DOHH2 (cell line): ENCODE results near the gene CDKN2B-AS1.

ENCODE experiments used
- H3F3A ChIP-seq: fragments of 200-600 bp; sonication (generic), shearing (Covaris generic); 2 replicates; pipeline ENCODE4 v1.6.0; 2016; ENCODE audit warnings: antibody characterized with exemption, mild to moderate bottlenecking; ENCODE audit not compliant: control insufficient read depth, insufficient read depth
- H3K27ac ChIP-seq: fragments of 200-600 bp; sonication (generic); 2 replicates; pipeline ENCODE4 v1.5.1; 2014; ENCODE audit warnings: low read depth, mild to moderate bottlenecking, low read length, moderate library complexity
- H3K27me3 ChIP-seq: fragments of 200-600 bp; sonication (generic); 2 replicates; pipeline ENCODE4 v1.6.1; 2014; ENCODE audit warnings: mild to moderate bottlenecking, low read length, mixed read lengths; ENCODE audit not compliant: control insufficient read depth
- H3K36me3 ChIP-seq: fragments of 200-600 bp; sonication (generic); 2 replicates; pipeline ENCODE4 v1.6.1; 2014; ENCODE audit warnings: mild to moderate bottlenecking, low read length, moderate library complexity, mixed read lengths; ENCODE audit not compliant: control insufficient read depth
- H3K4me1 ChIP-seq: fragments of 200-600 bp; sonication (generic); 2 replicates; pipeline ENCODE4 v1.6.1; 2014; ENCODE audit warnings: mild to moderate bottlenecking, low read length, mixed read lengths; ENCODE audit not compliant: control insufficient read depth
- H3K4me2 ChIP-seq: fragments of 200-600 bp; sonication (generic); 2 replicates; pipeline ENCODE4 v1.6.0; 2014; ENCODE audit warnings: mild to moderate bottlenecking, low read length, moderate library complexity
- H3K4me3 ChIP-seq: fragments of 200-600 bp; sonication (generic); 2 replicates; pipeline ENCODE4 v1.5.1; 2014; ENCODE audit warnings: mild to moderate bottlenecking, low read length, mixed read lengths
- H3K79me2 ChIP-seq: fragments of 200-600 bp; sonication (generic); 2 replicates; pipeline ENCODE4 v1.6.1; 2014; ENCODE audit warnings: mild to moderate bottlenecking, low read length, mixed read lengths; ENCODE audit not compliant: control insufficient read depth
- H3K9me2 ChIP-seq: fragments of 200-600 bp; sonication (generic); replicated peaks from 2 replicates; pipeline ENCODE4 v1.6.1; 2014; ENCODE audit warnings: mild to moderate bottlenecking, low read length, mixed read lengths; ENCODE audit not compliant: control insufficient read depth
- H3K9me3 ChIP-seq: fragments of 200-600 bp; sonication (generic); 2 replicates; pipeline ENCODE4 v1.6.1; 2014; ENCODE audit warnings: antibody characterized with exemption, low read length, mixed read lengths; ENCODE audit not compliant: control insufficient read depth, insufficient read depth
- H4K20me1 ChIP-seq: fragments of 200-600 bp; sonication (generic); 2 replicates; pipeline ENCODE4 v1.6.0; 2014; ENCODE audit warnings: low read depth, mild to moderate bottlenecking, antibody characterized with exemption, low read length, moderate library complexity; ENCODE audit not compliant: control insufficient read depth, insufficient read depth
- EZH2phosphoT487 ChIP-seq: fragments of 200-600 bp; sonication (generic); IDR thresholded peaks from 2 replicates; pipeline ENCODE4 v1.6.1; 2017; ENCODE audit warnings: borderline replicate concordance, mild to moderate bottlenecking, antibody characterized with exemption, low read length, moderate library complexity, mixed read lengths
- TF ChIP-seq, protein P1 (sequence below): fragments of 200-600 bp; sonication (generic); IDR thresholded peaks from one replicate; pipeline ENCODE4 v1.5.1; 2014; ENCODE audit warnings: antibody characterized with exemption, mild to moderate bottlenecking, low read depth, low read length; ENCODE audit not compliant: poor library complexity, severe bottlenecking

The CDKN2B-AS1 gene

DNA sequence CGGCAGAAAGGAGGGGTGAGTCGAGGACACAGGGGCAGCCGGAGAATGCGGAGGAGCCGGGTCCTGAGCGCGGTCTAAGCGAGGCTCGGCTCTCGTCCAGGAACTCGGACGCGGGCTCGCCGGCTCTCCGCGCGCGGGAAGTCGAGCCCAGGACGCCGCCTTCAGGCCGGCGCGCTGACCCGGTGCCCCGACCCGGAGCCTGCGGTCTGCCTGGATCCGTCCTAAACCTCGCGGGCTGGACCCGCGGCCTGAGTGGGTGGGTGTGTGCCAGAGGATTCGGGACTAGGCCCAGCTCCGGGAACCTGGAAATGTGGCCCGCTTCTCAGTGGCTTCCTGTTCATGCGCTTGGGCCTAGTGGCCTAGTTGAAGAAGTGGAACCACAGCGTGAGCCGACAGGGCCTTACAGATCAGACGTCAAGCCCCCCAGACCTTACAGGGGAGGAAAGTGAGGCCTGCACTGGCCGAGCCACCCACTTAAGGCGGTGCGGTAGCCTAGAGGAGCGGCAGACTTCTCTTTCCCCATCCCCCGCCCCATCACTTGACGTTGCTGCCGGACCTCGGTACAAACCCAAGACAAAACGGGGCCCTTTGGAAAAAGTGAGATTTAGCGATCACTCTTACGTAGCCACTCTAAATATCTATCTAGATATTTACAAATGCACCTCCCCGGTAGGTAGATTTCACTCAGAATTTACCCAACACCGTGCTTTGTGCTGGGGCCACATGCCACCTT is 1.2 kb downstream of the CDKN2B-AS1 start:
- Histone ChIP-seq H3K27me3 (no peaks in the 10 kb centered on the region), H3K9me2 (no peaks in the 10 kb centered on the region), H3K4me1 (no peaks in the 10 kb centered on the region), H3K79me2 (no peaks in the 10 kb centered on the region), H3K4me3 (no peak overlapping the region), H3K27ac (no peak overlapping the region), H3F3A (no peaks in the 10 kb centered on the region), H4K20me1 (no peaks in the 10 kb centered on the region), H3K4me2 (no peak overlapping the region), H3K36me3 (no peaks in the 10 kb centered on the region), H3K9me3 (no peaks in the 10 kb centered on the region)
- TF ChIP-seq EZH2phosphoT487, result no peak
- TF ChIP-seq, protein P1, sequence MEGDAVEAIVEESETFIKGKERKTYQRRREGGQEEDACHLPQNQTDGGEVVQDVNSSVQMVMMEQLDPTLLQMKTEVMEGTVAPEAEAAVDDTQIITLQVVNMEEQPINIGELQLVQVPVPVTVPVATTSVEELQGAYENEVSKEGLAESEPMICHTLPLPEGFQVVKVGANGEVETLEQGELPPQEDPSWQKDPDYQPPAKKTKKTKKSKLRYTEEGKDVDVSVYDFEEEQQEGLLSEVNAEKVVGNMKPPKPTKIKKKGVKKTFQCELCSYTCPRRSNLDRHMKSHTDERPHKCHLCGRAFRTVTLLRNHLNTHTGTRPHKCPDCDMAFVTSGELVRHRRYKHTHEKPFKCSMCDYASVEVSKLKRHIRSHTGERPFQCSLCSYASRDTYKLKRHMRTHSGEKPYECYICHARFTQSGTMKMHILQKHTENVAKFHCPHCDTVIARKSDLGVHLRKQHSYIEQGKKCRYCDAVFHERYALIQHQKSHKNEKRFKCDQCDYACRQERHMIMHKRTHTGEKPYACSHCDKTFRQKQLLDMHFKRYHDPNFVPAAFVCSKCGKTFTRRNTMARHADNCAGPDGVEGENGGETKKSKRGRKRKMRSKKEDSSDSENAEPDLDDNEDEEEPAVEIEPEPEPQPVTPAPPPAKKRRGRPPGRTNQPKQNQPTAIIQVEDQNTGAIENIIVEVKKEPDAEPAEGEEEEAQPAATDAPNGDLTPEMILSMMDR, result no peak

DNA sequence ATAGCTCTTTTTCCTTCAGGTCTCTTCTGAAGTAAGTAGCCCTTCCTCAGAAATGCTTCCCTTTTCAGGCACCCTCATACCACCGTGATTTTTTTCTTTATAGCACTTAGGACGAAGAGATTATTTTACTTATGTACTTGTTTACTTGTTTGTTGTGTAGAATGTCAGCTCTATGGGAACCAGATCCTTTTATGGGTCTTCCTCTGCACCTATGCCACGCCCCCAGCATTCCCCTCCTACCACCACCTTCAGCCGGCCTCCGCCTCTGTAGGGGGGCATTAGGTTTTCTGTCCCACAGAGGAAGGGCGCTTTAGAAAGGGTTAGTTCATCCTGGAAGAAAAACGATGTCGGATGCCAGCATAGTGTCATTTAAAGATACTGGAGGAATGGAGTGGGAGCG is 1.8 kb downstream of the CDKN2B-AS1 start:
- Histone ChIP-seq H3K79me2 (no peaks in the 10 kb centered on the region), H3F3A (no peaks in the 10 kb centered on the region), H3K27me3 (no peaks in the 10 kb centered on the region), H3K9me2 (no peaks in the 10 kb centered on the region), H3K4me1 (no peaks in the 10 kb centered on the region), H3K36me3 (no peaks in the 10 kb centered on the region), H3K9me3 (no peaks in the 10 kb centered on the region), H4K20me1 (no peaks in the 10 kb centered on the region), H3K27ac (no peak overlapping the region), H3K4me2 (no peak overlapping the region), H3K4me3 (no peak overlapping the region)
- TF ChIP-seq EZH2phosphoT487, result no peak
- TF ChIP-seq, protein P1, result no peak

DNA sequence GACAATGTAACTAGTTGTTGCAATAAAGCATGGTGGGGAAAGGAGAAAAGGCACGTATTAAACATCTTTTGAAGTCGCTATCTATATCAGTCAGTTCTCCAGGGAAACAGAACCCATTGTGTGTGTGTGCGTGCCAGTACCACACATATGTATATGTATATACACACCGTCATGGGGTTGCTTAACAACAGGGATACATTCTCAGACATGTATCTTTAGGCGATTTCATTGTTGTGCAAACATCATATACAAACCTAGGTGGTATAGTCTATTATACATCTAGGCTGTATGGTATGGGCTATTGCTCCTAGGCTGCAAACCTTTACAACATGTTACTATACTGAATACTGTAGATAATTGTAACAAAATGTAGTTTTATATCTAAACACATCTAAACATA is 2.3 kb downstream of the CDKN2B-AS1 start:
- Histone ChIP-seq H3K79me2 (no peaks in the 10 kb centered on the region), H3K27me3 (no peaks in the 10 kb centered on the region)
- TF ChIP-seq, protein P1, result no peak
- no peak for TF ChIP-seq EZH2phosphoT487

More for the DNA sequence above, 2.3 kb downstream of the CDKN2B-AS1 start:
- Histone ChIP-seq H3K9me3 (no peaks in the 10 kb centered on the region), H3K4me1 (no peaks in the 10 kb centered on the region), H4K20me1 (no peaks in the 10 kb centered on the region), H3K27ac (no peak overlapping the region), H3K4me3 (no peak overlapping the region), H3F3A (no peaks in the 10 kb centered on the region), H3K9me2 (no peaks in the 10 kb centered on the region), H3K4me2 (no peak overlapping the region), H3K36me3 (no peaks in the 10 kb centered on the region)
